Erythroblast (primary cell): Measurements from ENCODE around the gene MRPS10.

Experiments
- GATA1 ChIP-seq: IDR thresholded peaks from 2 replicates; pipeline ENCODE4 v1.6.1; 2011; ENCODE audit warnings: low read depth, mild to moderate bottlenecking, control low read depth, low read length, moderate library complexity
- POLR2A ChIP-seq: IDR thresholded peaks from 2 replicates; pipeline ENCODE4 v1.6.1; 2011; ENCODE audit warnings: mild to moderate bottlenecking, low read length

GRCh38 chr6:42190554-42191183 lies 27.0 kb downstream of the MRPS10 start:
- TF ChIP-seq POLR2A (no peak), GATA1 (no peak)
